ENCODE data around the gene LRCH3.
"Not testable (repeated sequence)": the region's sequence is repeated elsewhere in the genome, so short reads cannot be mapped to it uniquely, and the experiment has no call there.

LRCH3 gene

GRCh38 chr3:197906850-197907187, 115.8 kb downstream of the LRCH3 start:
- TF ChIP-seq CTCF (conservative IDR thresholded peaks at IDR 0.05), result no peak
- no peak overlapping the region for H3K27ac ChIP-seq

GRCh38 chr3:197907196-197907595, 116.1 kb downstream of the LRCH3 start:
- no peak overlapping the region for H3K27ac ChIP-seq
- TF ChIP-seq CTCF (conservative IDR thresholded peaks at IDR 0.05), result no peak

- H3K27ac ChIP-seq, result not testable (repeated sequence)
Observed at GRCh38 chr3:197908550-197908949, 117.5 kb downstream of the LRCH3 start.

- no peak overlapping the region for H3K27ac ChIP-seq
- TF ChIP-seq CTCF (conservative IDR thresholded peaks at IDR 0.05), result no peak
Observed at GRCh38 chr3:197908957-197909701, 118.1 kb downstream of the LRCH3 start.

- H3K27ac ChIP-seq, result no peak overlapping the region
- TF ChIP-seq CTCF (conservative IDR thresholded peaks at IDR 0.05), result no peak
Observed at GRCh38 chr3:197912741-197913476, 121.9 kb downstream of the LRCH3 start.

GRCh38 chr3:197913641-197914380, 122.8 kb downstream of the LRCH3 start:
- no peak overlapping the region for H3K27ac ChIP-seq
- no peak for TF ChIP-seq CTCF (conservative IDR thresholded peaks at IDR 0.05)

GRCh38 chr3:197921429-197922275, 130.6 kb downstream of the LRCH3 start:
- H3K27ac ChIP-seq, result not testable (repeated sequence)

- TF ChIP-seq CTCF (conservative IDR thresholded peaks at IDR 0.05), result no peak
- H3K27ac ChIP-seq, result no peak overlapping the region
Observed at GRCh38 chr3:197926418-197926817, 135.4 kb downstream of the LRCH3 start.

GRCh38 chr3:197927578-197927977, 136.5 kb downstream of the LRCH3 start:
- not testable (repeated sequence) for H3K27ac ChIP-seq
